ENCODE results near the gene PRKCA.
"Not testable (repeated sequence)": the region's sequence is repeated elsewhere in the genome, so short reads cannot be mapped to it uniquely, and the experiment has no call there.

The PRKCA gene

DNA sequence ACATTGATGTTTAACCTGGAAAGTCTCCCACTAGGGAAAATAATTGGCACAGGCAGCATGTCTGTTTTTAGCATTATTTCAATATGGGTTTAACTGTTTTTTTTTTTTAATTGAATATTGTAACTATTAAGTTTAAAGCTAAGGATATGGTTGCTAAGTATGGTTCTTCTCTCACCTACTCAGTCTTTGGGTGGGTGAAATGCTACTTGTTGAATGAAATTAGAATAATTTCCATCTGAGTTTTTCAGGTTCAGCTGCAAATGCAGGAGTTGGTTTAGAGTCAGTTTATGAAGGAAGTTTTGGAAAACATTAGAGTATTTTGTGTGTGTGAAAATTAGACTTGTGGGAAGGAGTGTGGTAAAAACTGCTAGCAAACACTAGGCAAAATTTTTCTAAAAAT is 93.5 kb downstream of the PRKCA start:
- DNase-seq: no peak

DNA sequence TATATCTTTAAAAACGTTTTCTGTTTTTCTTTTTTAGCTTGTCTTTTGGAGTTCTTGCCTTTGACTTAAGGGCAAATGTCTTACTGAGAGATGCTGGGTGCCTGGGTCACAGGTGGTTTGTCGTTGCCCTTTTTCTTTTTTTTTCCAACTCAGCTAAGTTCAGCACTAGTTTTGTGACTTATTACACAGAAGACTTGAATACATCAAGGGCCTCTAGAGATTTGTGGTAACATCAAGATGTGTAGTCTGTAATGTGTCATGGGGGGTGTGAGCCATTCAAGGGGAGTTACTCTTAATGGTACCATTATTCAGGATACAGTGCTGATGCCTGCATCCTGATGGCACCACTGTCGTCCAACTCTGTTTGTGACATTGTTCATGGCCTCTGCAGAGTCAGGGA is 95.1 kb downstream of the PRKCA start:
- no peak for DNase-seq

DNA sequence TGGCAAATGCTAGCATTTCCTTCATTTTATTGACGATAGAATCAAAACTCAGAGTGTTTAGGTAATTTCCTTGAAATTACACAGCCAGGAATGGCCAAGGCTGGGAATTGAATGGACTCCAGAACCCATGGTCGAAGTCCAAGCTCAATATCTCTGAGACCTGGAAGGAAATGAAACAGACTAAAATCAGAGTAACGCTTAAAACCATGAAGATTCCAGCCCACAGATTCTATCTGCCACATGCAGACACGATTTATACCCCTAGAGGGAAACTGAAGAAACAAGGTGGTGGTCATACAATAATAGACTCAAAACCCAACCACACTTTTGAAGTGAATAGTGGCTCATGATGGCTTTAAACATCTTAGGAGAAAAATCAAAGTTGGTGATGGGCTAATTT is 95.6 kb downstream of the PRKCA start:
- DNase-seq: no peak

DNA sequence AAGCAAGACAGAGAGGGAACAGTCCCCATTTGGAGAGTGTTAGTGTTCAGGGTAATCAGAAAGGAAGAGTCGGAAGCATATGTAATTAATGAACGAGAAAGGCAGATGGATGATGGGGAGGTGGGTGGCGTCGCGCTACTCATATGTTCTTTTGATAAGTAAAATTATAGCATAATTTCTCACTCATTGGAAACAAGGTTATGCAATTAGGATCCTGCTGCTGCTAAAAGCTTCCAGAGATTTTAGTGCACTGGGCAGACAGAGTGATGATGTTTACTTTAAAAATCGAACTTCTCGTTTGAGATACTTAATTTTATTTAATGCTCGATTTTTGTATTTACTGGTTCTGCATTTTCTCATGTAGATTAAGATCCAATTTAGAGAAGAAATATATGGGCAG is 96.2 kb downstream of the PRKCA start:
- no peak for DNase-seq

DNA sequence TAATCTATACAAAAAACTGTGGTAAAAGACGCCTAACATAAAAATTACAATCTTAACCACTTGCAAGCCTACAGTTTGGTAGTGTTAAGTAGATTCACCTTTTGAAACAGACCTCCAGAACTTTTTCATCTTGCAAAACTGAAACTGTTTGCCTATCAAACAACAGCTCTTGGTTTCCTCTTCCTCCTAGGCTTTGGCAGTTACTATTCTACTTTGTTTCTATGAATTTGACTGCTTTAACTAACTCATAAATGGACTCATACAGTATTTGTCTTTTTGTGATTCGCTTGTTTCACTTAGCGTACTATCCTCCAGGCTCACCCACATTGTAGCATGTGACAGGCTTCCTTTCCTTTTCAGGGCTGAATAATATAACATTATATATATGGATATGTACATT is 97.0 kb downstream of the PRKCA start:
- no peak for DNase-seq

DNA sequence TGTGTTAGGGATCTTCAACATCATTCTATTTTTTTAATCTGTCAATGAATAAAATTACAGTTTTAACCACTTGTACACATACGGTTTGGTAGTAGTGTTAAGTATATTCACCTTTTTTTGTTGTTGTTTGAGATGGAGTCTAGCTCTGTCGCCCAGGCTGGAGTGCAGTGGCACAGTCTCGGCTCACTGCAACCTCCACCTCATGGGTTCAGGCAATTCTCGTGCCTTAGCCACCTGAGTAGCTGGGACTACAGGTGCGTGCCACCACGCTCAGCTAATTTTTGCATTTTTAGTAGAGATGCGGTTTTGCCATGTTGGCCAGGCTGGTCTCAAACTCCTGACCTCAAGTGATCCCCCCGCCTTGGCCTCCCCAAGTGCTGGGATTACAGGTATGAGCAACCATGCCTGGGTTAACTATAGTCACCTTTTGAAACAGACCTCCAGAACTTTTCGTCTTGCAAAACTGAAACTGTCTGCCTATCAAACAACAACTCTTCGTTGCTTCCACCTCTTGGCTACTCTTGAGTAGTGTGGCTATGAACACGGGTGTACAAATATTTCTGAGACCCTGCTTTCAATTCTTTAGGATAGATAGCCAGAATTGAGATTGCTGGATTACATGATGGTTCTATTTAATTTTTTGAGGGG is 97.8 kb downstream of the PRKCA start:
- not testable (repeated sequence) for DNase-seq

DNA sequence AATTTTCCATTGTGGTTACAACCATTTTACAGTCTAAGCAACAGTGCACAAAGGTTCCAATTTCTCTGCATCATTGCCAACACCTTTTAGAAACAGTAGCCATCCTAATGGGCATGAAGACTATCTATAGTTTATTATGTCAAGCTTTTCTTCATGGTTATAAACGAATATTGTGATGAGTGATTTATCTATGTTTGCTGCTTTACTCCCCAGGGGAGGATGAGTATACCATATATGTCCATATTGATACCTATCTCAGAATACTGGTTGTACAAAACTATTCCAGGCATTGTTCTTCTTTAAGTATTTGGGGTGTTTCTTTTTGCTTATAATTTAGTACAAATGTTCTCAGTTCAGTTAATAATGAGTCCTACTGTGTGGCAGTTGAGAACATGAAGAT is 98.3 kb downstream of the PRKCA start:
- no peak for DNase-seq

DNA sequence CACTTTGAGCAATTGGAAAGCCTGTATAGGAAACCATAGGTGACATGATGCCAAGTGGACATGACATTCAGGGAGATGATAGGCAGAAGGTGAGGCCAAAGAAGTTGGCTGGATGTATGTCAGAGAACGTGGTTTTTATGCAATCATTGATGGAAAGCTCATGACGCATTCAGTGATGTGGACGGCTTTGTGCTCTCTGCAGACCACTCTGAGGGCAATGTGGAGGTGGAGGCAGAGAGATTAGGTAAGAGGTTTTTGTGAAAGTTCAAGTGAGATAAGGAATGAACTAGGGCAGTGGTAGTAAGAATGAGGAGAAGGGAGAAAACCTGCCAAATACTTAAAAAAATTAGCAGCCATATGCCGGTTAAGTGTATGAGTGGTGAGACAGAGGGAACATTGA is 99.0 kb downstream of the PRKCA start:
- DNase-seq: no peak

DNA sequence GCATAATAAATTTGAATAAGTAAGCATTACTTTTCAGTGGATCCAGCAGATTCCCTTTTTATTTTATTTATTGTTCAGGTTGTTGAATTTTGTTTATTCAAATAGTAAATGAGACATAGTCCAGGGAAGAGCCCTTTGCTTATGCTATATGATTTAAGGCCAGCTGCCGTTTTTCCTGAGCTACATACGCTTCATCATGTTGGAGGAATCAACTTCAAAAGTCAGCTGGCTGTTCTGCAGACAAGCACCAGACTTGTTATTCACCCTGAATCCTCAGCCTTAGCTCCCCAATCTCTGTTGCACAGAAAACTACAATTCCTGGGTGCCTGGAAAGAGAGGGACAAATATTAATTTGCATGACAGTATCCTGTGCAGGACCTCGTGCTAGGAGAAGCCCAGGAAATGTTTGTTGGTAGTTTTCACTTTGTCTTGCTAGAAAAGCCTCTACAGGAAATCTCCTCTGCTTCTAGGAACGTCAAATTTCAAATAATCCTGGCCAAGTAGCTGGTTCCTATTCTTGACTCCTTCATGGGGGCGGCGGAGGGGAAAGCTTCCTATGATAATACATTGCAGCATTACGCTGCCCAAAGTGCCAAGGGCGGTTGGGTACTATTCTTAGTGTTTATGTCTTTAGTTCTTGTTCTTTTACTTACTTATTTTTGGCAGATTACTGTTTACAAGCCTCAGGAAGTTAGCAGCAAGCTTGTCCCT is 101.6 kb downstream of the PRKCA start:
- no peak for DNase-seq

DNA sequence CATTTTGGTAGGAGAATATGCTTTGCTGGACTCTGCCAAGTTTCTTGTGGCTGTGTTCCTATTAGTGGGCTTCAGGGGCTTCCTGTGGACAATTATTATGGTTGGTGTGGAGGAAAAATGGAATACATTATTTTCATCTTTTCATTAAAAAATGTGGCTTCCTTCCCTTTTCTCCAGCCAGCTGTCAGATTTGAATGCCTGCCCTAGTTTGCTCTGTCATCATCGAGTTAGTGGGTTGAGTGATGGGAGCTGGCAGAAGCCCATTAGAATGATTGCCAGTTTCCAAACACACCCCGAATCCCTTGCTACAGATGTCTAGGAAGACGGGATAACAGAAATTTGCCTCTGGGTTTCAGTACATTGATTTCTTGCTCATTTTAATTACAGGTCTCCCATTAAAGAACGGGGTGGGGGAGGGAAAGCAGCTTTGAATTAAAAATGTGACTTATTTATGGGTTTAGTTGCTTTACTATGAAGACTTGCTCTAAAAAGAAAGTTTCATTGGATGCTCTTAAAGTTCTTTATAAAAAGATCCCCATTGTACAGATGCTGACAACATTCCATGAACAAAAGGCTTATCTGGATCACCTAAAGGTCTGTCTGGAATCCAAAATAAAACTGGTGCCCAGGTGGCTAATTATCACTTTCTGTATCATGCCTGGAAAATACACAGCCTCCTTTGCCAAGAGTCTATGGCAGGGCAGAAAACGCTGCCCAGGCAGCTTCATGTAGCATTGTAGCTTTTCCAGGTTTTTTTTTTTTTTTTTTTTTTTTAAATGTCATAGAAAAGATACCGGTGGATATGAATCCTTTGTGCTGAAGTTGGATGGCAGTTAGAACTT is 103.6 kb downstream of the PRKCA start:
- DNase-seq: peak; percentile 66

DNA sequence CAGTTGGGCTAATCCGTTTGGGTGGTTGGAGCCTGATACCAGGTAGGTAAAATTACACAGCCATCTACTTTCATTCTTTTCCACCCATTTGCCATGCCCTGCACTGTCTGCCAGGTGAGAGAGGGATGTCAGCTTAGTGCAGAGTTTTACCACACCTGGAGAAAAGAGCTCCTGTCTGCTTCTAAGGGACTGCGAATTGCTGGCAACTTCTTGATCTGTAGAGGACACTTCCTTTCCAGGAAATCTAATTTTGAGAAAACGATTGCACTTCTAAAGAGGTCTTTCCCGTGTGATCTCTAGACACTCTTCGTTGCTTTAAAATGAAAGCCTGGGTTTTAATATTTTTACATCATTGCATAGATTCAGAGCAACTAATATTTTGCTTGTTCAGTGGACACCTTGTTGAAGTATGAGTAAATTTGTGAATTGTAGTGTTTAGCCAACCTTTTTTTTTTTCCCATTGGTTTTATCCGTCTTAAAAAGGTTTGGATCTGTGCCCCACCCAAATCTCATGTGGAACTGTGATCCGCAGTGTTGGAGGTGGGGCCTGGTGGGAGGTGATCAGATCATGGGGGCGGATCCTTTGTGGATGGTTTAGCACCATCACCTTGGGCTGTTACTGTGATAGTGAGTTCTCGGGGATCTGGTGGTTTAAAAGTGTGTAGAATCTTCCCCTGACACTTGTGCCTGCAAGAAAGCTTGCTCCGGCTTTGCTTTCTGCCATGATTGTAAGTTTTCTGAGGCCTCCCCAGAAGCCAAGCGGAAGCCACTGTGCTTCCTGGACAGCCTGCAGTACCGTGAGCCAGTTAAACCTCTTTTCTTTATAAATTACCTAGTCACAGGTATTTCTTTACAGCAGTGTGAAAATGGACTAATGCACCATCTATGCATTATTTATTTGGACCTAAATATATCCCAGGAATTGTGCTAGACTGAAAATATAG is 104.6 kb downstream of the PRKCA start:
- no peak for DNase-seq

DNA sequence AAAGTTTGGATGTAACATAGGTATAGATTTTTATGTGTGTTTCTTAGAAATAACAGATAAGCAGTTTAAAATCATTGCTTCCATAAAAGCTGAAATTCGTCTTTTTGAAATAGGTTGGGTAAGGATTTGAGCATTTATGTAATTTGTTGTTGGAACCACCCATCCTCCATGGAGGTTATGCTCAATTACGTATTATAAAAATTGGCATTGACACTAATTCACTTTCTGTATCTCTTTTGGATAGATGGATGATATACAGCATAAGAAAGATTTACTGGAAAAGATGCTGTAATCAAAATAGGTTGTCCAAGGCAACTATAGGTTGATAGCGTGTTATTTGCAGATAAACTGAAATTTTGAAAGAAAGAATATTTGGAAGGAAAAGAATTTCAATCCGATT is 105.5 kb downstream of the PRKCA start:
- DNase-seq: no peak

DNA sequence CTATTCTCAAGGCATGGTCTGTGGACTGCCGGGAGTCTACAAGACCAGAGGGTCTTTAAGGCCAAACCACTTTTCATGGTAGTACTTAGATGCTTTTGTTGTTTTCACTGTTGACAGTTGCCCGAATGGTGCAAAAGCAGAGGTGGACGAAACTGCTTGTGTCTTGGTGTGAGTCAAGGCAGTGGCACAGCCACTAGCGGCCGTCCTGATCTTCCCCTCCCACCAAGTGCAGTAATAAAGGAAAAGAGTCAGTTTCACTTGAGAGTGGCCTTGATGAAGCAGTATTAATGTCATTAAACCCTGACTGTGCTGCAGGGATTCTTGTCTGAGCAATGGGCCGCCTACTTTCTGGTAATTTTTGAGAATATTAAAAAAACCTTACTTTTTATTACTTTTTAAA is 109.1 kb downstream of the PRKCA start:
- no peak for DNase-seq

DNA sequence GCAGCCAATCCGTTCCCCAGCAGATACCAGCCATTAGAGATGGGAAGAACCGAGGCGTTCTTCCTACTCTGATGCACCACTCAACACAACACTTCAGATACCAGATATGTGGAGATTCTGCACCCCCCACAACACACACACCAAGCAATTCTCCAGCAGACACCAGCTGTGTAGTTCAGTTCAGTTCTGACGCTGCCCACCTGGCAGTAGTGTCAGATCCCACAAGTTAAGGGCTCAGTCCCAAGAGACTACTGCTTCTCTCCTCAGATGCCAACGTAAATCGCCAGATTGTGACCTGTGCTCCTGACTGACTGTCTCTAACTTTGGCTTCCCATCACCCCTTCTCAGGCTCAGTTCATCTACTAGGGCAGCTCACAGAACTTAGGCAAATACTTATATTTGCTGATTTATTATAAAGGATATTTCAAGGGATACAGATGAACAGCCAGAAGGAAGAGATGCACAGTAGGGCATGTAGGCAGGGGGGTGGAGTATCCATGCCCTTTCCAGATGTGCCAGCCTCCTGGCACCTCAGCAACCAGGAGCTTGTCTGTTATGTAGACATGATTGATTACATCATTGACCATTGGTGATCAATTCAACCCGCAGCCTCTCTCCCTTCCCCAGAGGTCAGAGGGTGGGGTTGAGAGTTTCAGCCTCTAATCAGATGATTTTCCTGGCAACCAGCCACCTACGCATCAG is 110.6 kb downstream of the PRKCA start:
- no peak for DNase-seq

DNA sequence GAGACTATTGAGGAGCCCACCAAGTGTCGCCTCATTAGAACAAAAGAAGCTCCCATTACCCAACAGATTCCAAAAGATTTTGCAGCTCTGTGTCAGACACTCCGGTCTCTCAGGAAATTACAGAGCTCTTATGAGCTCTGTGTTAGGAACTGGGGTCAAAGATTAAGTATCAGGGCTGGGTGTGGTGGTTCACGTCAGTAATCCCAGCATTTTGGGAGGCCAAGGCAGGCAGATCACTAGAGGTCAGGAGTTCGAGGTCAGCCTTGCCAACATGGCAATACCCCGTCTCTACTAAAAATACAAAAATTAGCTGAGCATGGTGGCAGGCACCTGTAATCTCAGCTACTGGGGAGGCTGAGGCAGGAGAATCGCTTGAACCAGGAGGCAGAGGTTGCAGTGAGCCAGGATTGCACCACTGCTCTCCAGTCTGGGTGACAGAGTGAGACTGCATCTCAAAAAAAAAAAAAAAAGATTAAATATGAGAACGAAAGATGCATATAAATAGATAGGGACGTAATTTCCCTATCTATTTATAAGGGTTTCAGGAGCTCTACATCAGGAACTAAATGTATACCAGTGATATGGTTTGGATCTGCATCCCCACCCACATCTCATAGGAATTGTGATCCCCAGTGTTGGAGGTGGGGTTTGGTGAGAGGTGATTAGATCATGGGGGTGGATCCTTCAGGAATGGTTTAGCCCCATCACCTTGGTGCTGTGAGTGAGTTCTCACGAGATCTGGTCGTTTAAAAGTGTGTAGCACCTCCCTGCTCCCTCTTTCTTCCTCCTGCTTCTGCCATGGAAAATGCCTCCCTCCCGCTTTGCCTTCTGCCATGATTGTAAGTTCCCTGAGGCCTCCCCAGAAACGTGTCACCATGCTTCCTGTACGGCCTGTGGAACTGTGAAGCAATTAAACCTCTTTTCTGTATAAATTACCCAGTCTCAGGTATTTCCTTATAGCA is 111.4 kb downstream of the PRKCA start:
- no peak for DNase-seq

DNA sequence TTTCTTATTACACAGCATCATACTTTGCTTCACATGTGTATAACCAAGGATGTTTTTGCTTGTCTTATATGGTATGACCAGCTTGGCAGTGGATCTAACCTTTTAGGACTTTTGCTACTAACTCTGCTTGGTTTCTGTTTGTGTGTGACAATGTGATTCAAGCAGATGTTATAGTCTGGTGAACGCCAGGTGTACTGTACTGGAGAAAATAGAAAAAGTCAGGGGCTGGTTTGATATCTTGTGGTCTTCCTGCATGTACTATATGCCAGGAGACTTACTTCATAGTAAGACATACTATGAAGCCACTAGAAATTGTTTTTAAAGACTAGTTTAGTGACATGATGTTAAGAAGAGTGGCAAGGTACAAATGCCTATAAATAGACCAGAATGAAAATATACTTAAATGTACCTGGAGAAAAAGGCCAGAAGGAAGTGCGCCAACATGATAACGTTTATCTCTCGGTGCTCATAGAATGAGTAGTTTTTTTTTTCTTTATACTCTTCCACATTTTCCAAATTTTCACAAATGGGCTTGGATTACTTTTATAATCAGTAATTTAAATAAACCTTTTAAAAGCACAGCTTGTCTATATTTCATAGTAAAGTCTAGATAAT is 112.3 kb downstream of the PRKCA start:
- no peak for DNase-seq

DNA sequence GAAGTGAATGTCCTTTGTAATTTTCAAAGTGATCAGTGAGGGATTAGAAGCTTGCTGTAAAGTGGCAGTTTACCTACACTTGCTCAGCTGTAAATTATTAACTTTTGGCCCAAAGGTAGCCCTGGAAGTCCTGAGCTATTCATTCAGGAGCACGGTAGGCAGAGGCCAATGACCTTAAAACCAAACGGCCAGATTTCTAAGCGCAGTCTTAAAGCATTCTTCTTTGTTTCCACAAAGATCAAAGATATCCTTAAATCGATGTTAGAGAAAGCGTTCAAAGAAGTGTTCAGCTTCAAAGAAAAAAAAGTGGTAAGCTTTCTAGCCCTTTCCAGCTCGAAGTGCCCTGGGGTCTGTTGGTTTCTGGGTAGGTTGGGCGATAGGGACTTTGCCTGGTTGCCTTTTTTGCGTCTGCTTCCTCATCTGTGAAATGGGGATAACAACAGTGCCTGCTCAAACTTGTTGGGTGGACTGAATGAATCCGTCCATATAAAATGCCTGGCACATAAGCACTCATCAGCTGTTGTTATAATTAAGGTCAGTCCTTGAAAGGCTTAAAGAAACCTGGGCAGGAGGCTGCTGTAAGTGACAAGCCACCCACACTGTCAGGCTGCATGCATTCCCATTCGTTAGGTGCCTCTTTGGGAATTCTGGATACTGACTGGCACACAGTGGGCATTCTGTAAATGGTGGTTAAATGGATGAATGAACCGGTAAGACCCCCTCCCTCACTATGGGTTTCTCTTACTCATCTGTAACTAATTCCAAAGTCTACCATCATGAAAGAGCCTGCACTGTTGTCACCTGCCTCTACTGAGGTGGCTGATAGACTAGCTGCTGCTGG is 113.2 kb downstream of the PRKCA start:
- DNase-seq: no peak

DNA sequence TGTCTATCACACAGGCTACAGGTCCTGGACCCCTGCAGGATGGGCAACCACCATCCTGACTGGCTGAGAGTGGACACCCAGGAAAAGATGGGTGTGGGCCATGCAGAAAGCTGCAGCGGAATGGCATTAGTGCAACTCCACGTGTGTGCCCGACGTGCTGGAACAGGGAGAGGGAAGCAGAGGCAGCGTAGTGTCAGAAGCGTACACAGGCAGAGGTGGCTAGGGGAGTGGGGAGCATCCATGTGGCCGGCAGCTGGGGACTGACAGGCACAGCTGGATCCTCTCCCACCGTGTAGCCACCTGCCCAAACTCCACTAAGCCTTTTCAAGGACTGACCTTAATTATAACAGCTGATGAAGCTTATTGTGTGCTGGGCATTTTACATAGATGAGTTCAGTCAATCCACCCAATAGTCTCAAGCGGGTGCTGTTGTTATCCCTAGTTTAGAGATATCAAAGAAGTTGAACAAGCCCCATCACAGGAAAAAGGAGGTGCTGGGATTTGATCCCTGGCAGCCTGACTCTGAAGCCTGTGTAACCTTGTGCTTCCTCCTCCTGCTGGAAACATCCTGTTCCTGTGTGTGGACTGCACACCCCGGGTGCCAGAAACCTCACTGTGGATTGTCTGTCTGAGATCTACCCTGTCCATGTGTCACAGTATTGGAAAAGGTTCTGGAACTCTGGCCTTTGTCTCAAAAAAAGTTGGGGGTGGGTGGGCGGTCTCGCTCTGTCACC is 114.0 kb downstream of the PRKCA start:
- DNase-seq: no peak

DNA sequence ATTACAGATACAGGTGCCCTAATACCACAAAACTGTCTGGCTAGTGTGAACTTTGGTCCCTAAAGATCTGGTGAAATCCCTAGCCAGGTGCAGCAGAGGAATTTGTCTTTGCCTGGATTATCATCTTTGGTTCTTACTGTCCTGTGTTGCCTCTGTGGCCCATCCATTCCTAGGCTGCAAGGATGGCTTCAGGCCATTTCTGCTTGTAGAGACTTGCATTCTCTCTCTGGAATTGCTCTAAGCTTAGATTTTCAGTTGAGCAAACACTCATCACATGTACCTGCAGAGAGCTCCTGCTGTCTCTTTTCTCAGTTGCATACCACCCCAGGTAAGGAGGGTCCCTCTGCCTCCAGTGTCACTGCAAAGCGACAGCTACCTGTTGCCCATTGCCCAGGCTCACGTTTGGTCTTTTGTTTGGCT is 114.9 kb downstream of the PRKCA start:
- no peak for DNase-seq
